ENCODE results near the gene PRPF39. TPM values are rescaled to one million over a fixed set of nuclear protein-coding genes. Genes with fewer than 3 reads are reported as not detected.

PRPF39 gene
- total and polyA plus RNA-seq, 10 of the 15 experiments (the other 5 are each of a cell fraction or from before 2014, with no cell fraction given): 22.1 to 91.7 (median 36.9) TPM

DNA sequence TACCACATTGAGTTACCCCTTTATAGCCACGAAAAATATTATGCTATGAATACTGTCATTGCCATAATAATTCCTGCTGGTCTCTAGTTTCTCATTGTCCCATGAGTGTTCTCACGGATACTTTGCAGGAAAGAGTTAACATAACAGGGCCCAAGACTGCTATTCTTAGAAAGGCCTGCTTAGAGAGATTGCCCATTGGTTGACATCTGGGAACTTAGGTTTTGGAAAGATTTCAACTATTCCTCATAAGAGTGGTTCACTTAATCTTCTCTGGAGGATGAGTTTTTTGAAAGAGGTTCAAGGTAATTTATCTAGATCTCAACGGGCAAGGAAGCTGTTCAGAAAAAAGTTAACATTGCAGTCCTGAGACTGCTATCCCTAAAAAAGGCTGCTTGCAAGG, 18.4 kb upstream of the PRPF39 start:
- FAIRE-seq (no peak), ATAC-seq (no peak), DNase-seq (ENCODE audit: low read depth, low spot score) (no peak)
- no peak overlapping the region for H3K9ac ChIP-seq (ENCODE audit: control insufficient read depth, insufficient read depth, low read length)
- SMC1A ChIA-PET (ENCODE audit: uncharacterized antibody, unreplicated experiment): interaction anchor here (0.6 to 2.2 kb wide), 4 partner anchors 10 to 103 kb away, joined by 3 to 4 read pairs (median 3); no protein-coding TSS in a partner anchor
- no peaks in the 10 kb centered on the region; a peak in 2 of 4 replicates for H3K36me3 ChIP-seq (ENCODE audit: control insufficient read depth in 2 of 2, insufficient read depth in 2 of 2, low read length in 1 of 2)
- BruUV-seq (replicated peaks): no TSS peak
- in situ Hi-C loops (cut with MboI): no loop called here
- H3K4me1 ChIP-seq (ENCODE audit: control insufficient read depth, insufficient read depth, low read length): no peaks in the 10 kb centered on the region
- CTCF ChIA-PET: interaction anchor here (0.9 to 1.3 kb wide), 2 partner anchors 9 to 14 kb away, joined by 3 read pairs; no protein-coding TSS in a partner anchor
- no peaks in the 10 kb centered on the region for H3K27me3 ChIP-seq (replicated peaks in 1 of 2; ENCODE audit: control insufficient read depth in 2 of 2, insufficient read depth in 2 of 2, low read length in 1 of 2)
- TF ChIP-seq TAF1 (IDR thresholded peaks at IDR 0.05; ENCODE audit: borderline replicate concordance, low read depth, low read length) (no peak), ESRRA (IDR thresholded peaks at IDR 0.05; ENCODE audit: low read length) (no peak), STAT3 (IDR thresholded peaks at IDR 0.05; ENCODE audit: low read depth, low read length) (no peak), ZZZ3 (IDR thresholded peaks at IDR 0.05; ENCODE audit: control insufficient read depth, insufficient read length, low read depth) (no peak), BCL11A (IDR thresholded peaks at IDR 0.05; ENCODE audit: low read depth, low read length) (no peak)
- RAD21 ChIA-PET (ENCODE audit: unreplicated experiment): no interaction called here
- no peak overlapping the region for H3K4me3 ChIP-seq
- POLR2A ChIA-PET: no interaction called here
- no peak overlapping the region for H3K4me2 ChIP-seq (ENCODE audit: control insufficient read depth, insufficient read depth)
- no peak overlapping the region for H3K27ac ChIP-seq (ENCODE audit: control insufficient read depth, insufficient read depth)
- intact Hi-C loops (cut with micrococcal nuclease; ENCODE audit: unreplicated experiment): no loop called here
- no peaks in the 10 kb centered on the region for H3K79me2 ChIP-seq (ENCODE audit: control insufficient read depth, insufficient read depth, low read length)
- H2AFZ ChIP-seq (ENCODE audit: control insufficient read depth, low read depth, low read length): no peak overlapping the region
- no peaks in the 10 kb centered on the region for H3K9me3 ChIP-seq (replicated peaks; ENCODE audit: control insufficient read depth, insufficient read depth, low read length)
- WGBS (ENCODE audit: insufficient coverage, insufficient replicate concordance, low lambda C conversion rate, missing lambda C conversion rate): 84% methylated on average over 3 of the region's 3 CpGs
- H4K20me1 ChIP-seq (ENCODE audit: control insufficient read depth, insufficient read depth): no peaks in the 10 kb centered on the region

DNA sequence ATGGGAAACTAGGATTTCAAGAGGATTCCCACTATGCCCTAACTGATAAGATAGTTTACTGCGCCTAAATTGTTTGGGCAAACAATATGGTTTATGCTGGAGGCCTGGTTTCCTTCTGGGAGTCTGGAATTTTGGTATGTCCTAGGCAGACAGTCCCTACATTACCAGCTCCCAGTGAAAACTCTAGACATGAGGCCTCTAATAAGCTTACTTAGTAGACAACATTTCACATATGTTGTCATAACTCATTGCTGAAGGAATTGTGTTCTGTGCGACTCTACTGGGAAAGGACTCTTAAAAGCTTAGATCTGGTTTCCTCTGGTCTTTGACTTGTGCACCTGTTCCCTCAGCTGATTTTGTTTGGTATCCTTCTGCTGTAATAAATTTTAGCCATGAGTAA, 18.0 kb upstream of the PRPF39 start:
- Histone ChIP-seq H3K4me2 (ENCODE audit: control insufficient read depth, insufficient read depth) (no peak overlapping the region), H3K36me3 (ENCODE audit: control insufficient read depth in 2 of 2, insufficient read depth in 2 of 2, low read length in 1 of 2) (no peaks in the 10 kb centered on the region; a peak in 2 of 4 replicates), H4K20me1 (ENCODE audit: control insufficient read depth, insufficient read depth) (no peaks in the 10 kb centered on the region), H3K9me3 (replicated peaks; ENCODE audit: control insufficient read depth, insufficient read depth, low read length) (no peaks in the 10 kb centered on the region), H3K27ac (ENCODE audit: control insufficient read depth, insufficient read depth) (no peak overlapping the region), H3K79me2 (ENCODE audit: control insufficient read depth, insufficient read depth, low read length) (no peaks in the 10 kb centered on the region), H3K9ac (ENCODE audit: control insufficient read depth, insufficient read depth, low read length) (no peak overlapping the region), H3K4me3 (no peak overlapping the region), H2AFZ (ENCODE audit: control insufficient read depth, low read depth, low read length) (no peak overlapping the region), H3K27me3 (replicated peaks in 1 of 2; ENCODE audit: control insufficient read depth in 2 of 2, insufficient read depth in 2 of 2, low read length in 1 of 2) (no peaks in the 10 kb centered on the region), H3K4me1 (ENCODE audit: control insufficient read depth, insufficient read depth, low read length) (no peaks in the 10 kb centered on the region)
- ChIA-PET RAD21 (ENCODE audit: unreplicated experiment) (no interaction called here), POLR2A (interaction anchor here (0.6 kb wide), 2 partner anchors 30 to 58 kb away, joined by 5 read pairs; no protein-coding TSS in a partner anchor), CTCF (interaction anchor here (0.9 to 1.3 kb wide), 2 partner anchors 9 to 13 kb away, joined by 3 read pairs; no protein-coding TSS in a partner anchor), SMC1A (ENCODE audit: uncharacterized antibody, unreplicated experiment) (interaction anchor here (0.6 to 2.2 kb wide), 4 partner anchors 10 to 103 kb away, joined by 3 to 4 read pairs (median 3); no protein-coding TSS in a partner anchor)
- in situ Hi-C loops (cut with MboI): no loop called here
- DNase-seq (ENCODE audit: low read depth, low spot score) (no peak), ATAC-seq (no peak), FAIRE-seq (no peak)
- no TSS peak for BruUV-seq (replicated peaks)
- TF ChIP-seq BCL11A (IDR thresholded peaks at IDR 0.05; ENCODE audit: low read depth, low read length): no peak
- TF ChIP-seq SP1 (IDR thresholded peaks at IDR 0.05; ENCODE audit: low read depth, low read length): no peak
- no peak for TF ChIP-seq EGR1 (IDR thresholded peaks at IDR 0.05; ENCODE audit: borderline replicate concordance in 1 of 2, low read depth in 2 of 2, low read length in 2 of 2)
- TF ChIP-seq ZNF274 (IDR thresholded peaks at IDR 0.05; ENCODE audit: insufficient read depth, insufficient read length): no peak
- TF ChIP-seq, protein P1, sequence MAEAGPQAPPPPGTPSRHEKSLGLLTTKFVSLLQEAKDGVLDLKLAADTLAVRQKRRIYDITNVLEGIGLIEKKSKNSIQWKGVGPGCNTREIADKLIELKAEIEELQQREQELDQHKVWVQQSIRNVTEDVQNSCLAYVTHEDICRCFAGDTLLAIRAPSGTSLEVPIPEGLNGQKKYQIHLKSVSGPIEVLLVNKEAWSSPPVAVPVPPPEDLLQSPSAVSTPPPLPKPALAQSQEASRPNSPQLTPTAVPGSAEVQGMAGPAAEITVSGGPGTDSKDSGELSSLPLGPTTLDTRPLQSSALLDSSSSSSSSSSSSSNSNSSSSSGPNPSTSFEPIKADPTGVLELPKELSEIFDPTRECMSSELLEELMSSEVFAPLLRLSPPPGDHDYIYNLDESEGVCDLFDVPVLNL (IDR thresholded peaks at IDR 0.05; ENCODE audit: low read depth, low read length): no peak
- TF ChIP-seq CHD2 (IDR thresholded peaks at IDR 0.05; ENCODE audit: borderline replicate concordance, low read depth, low read length): no peak
- TF ChIP-seq MYC (IDR thresholded peaks at IDR 0.05; ENCODE audit: insufficient read depth, insufficient read length, insufficient replicate concordance, low read length, severe bottlenecking): no peak
- TF ChIP-seq CHD1 (IDR thresholded peaks at IDR 0.05; ENCODE audit: low read depth, low read length): no peak
- no peak for TF ChIP-seq YBX1 (IDR thresholded peaks at IDR 0.05)
- TF ChIP-seq, protein P2, sequence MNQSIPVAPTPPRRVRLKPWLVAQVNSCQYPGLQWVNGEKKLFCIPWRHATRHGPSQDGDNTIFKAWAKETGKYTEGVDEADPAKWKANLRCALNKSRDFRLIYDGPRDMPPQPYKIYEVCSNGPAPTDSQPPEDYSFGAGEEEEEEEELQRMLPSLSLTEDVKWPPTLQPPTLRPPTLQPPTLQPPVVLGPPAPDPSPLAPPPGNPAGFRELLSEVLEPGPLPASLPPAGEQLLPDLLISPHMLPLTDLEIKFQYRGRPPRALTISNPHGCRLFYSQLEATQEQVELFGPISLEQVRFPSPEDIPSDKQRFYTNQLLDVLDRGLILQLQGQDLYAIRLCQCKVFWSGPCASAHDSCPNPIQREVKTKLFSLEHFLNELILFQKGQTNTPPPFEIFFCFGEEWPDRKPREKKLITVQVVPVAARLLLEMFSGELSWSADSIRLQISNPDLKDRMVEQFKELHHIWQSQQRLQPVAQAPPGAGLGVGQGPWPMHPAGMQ (IDR thresholded peaks at IDR 0.05; ENCODE audit: borderline replicate concordance): no peak
- TF ChIP-seq EP300 (IDR thresholded peaks at IDR 0.05; ENCODE audit: borderline replicate concordance in 1 of 2, control insufficient read depth in 1 of 2, low read depth in 2 of 2, low read length in 2 of 2): no peak
- intact Hi-C loops (cut with micrococcal nuclease; ENCODE audit: unreplicated experiment): no loop called here
- 97% methylated on average over 2 of the region's 2 CpGs for WGBS (ENCODE audit: insufficient coverage, insufficient replicate concordance, low lambda C conversion rate, missing lambda C conversion rate)
